Stimulated activated CD4-positive, alpha-beta T cell treated with anti-CD3 and anti-CD28 coated beads, Interleukin-4, amount 100 ng/mL, for 24 hours (primary cell): ENCODE results near the gene PPM1G.
A peak's percentile ranks its signal among the peaks of the same experiment; 100 is the strongest.
"Not testable (repeated sequence)": the region's sequence is repeated elsewhere in the genome, so short reads cannot be mapped to it uniquely, and the experiment has no call there.

Experiments used
- DNase-seq: peaks from one replicate; pipeline ENCODE4 v3.0.0-alpha.2; 2020

Gene PPM1G

GRCh38 chr2:27373567-27373966 is 35.8 kb downstream of the PPM1G start:
- no peak for DNase-seq

GRCh38 chr2:27372937-27373336 is 36.5 kb downstream of the PPM1G start:
- no peak for DNase-seq

- DNase-seq, result peak; percentile 29
Measured at GRCh38 chr2:27370816-27371620, 38.4 kb downstream of the PPM1G start.

- peak; percentile 99 for DNase-seq
Measured at GRCh38 chr2:27370026-27370815, 39.2 kb downstream of the PPM1G start, which contains the start of the genes EIF2B4 and SNX17. TSS of gene EIF2B4 (minus strand) at chr2:27370338. CDS start at chr2:27370314, 24 bp downstream. TSS of gene SNX17 (plus strand) at chr2:27370616. CDS start at chr2:27370744, 128 bp downstream.

- DNase-seq, result no peak
Measured at GRCh38 chr2:27369471-27370025, 39.8 kb downstream of the PPM1G start.

- no peak for DNase-seq
Measured at GRCh38 chr2:27363933-27364332, 45.5 kb downstream of the PPM1G start.

- DNase-seq, result no peak
Measured at GRCh38 chr2:27362678-27363420, 46.5 kb downstream of the PPM1G start.

GRCh38 chr2:27356382-27357181 is 52.8 kb downstream of the PPM1G start, which contains the start of gene GTF3C2:
TSS of gene GTF3C2 (minus strand) at chr2:27356764. CDS start at chr2:27343554, 13,210 bp downstream.
- peak; percentile 94 for DNase-seq

- DNase-seq, result no peak
Measured at GRCh38 chr2:27356056-27356381, 53.4 kb downstream of the PPM1G start.

- DNase-seq, result no peak
Measured at GRCh38 chr2:27354597-27354927, 54.8 kb downstream of the PPM1G start.

- no peak for DNase-seq
Measured at GRCh38 chr2:27353762-27354596, 55.4 kb downstream of the PPM1G start.

- not testable (repeated sequence) for DNase-seq
Measured at GRCh38 chr2:27353386-27353761, 56.0 kb downstream of the PPM1G start.

- no peak for DNase-seq
Measured at GRCh38 chr2:27351802-27352598, 57.4 kb downstream of the PPM1G start.

- no peak for DNase-seq
Measured at GRCh38 chr2:27350106-27350693, 59.2 kb downstream of the PPM1G start.

- DNase-seq, result no peak
Measured at GRCh38 chr2:27347641-27348040, 61.8 kb downstream of the PPM1G start.

- DNase-seq, result no peak
Measured at GRCh38 chr2:27336173-27336572, 73.2 kb downstream of the PPM1G start.

GRCh38 chr2:27335311-27335710 is 74.1 kb downstream of the PPM1G start:
- DNase-seq, result no peak
